IPS-18c (cell line): ENCODE data around the gene INPP5K.
A peak's percentile ranks its signal among the peaks of the same experiment; 100 is the strongest.
"Not testable (repeated sequence)": the region's sequence is repeated elsewhere in the genome, so short reads cannot be mapped to it uniquely, and the experiment has no call there.

Experiments
- H3K4me3 ChIP-seq: 2 replicates; pipeline ENCODE4 v1.7.0; 2013; ENCODE audit warnings: low read depth, mild to moderate bottlenecking, low read length, moderate library complexity; ENCODE audit not compliant: insufficient read depth
- H3K9me3 ChIP-seq: one replicate; pipeline ENCODE4 v1.6.1; 2013; ENCODE audit warnings: mild to moderate bottlenecking, low read length, moderate library complexity; ENCODE audit not compliant: control insufficient read depth, insufficient read depth

Gene INPP5K

GRCh38 chr17:1462164-1463112 lies 54.0 kb downstream of the INPP5K start:
- Histone ChIP-seq H3K9me3 (no peaks in the 10 kb centered on the region), H3K4me3 (no peak overlapping the region)

GRCh38 chr17:1461198-1461944 lies 55.0 kb downstream of the INPP5K start:
- Histone ChIP-seq H3K4me3 (no peak overlapping the region), H3K9me3 (no peaks in the 10 kb centered on the region)

GRCh38 chr17:1460233-1460632 lies 56.2 kb downstream of the INPP5K start:
- no peaks in the 10 kb centered on the region for H3K9me3 ChIP-seq
- no peak overlapping the region for H3K4me3 ChIP-seq

- H3K4me3 ChIP-seq = peak within 1 kb of the TSS; percentile 99
- no peaks in the 10 kb centered on the region for H3K9me3 ChIP-seq
Measured at GRCh38 chr17:1455797-1456599, 60.4 kb downstream of the INPP5K start, which contains the start of gene CRK. Gene CRK, minus strand, starts transcription at chr17:1456232. Its CDS starts 115 bp downstream, at chr17:1456117.

GRCh38 chr17:1455291-1455796 lies 61.1 kb downstream of the INPP5K start:
- peak overlapping the region; percentile 99 for H3K4me3 ChIP-seq
- H3K9me3 ChIP-seq = no peaks in the 10 kb centered on the region

- peak overlapping the region; percentile 99 for H3K4me3 ChIP-seq
- no peaks in the 10 kb centered on the region for H3K9me3 ChIP-seq
Measured at GRCh38 chr17:1454541-1454940, 61.9 kb downstream of the INPP5K start.

GRCh38 chr17:1453694-1454093 lies 62.7 kb downstream of the INPP5K start:
- H3K4me3 ChIP-seq, H3K9me3 ChIP-seq: not testable (repeated sequence)

- H3K9me3 ChIP-seq = no peaks in the 10 kb centered on the region
- H3K4me3 ChIP-seq = no peak overlapping the region
Measured at GRCh38 chr17:1452836-1453235, 63.6 kb downstream of the INPP5K start.

- not testable (repeated sequence) for H3K9me3 ChIP-seq, H3K4me3 ChIP-seq
Measured at GRCh38 chr17:1450261-1450660, 66.2 kb downstream of the INPP5K start.

- no peak overlapping the region for H3K4me3 ChIP-seq
Measured at GRCh38 chr17:1449412-1449967, 66.9 kb downstream of the INPP5K start.

GRCh38 chr17:1447052-1447451 lies 69.4 kb downstream of the INPP5K start:
- no peaks in the 10 kb centered on the region for H3K9me3 ChIP-seq
- no peak overlapping the region for H3K4me3 ChIP-seq

More at GRCh38 chr17:1449412-1449967, 66.9 kb downstream of the INPP5K start:
- no peaks in the 10 kb centered on the region for H3K9me3 ChIP-seq

- no peak overlapping the region for H3K4me3 ChIP-seq
- H3K9me3 ChIP-seq = no peaks in the 10 kb centered on the region
Measured at GRCh38 chr17:1446201-1446600, 70.2 kb downstream of the INPP5K start.

GRCh38 chr17:1445695-1446094 lies 70.7 kb downstream of the INPP5K start:
- H3K4me3 ChIP-seq, H3K9me3 ChIP-seq: not testable (repeated sequence)
